KOPT-K1 (cell line): ENCODE measurements around the gene PHC1.
"Not testable (repeated sequence)": the region's sequence is repeated elsewhere in the genome, so short reads cannot be mapped to it uniquely, and the experiment has no call there.

ENCODE experiments used
- H3K27ac ChIP-seq: fragments of 200-600 bp; sonication (generic); 2 replicates; pipeline ENCODE4 v1.5.1; 2016; ENCODE audit warnings: antibody characterized with exemption, mild to moderate bottlenecking, low read depth, low read length; ENCODE audit not compliant: poor library complexity, severe bottlenecking
- H3K36me3 ChIP-seq: fragments of 200-600 bp; sonication (generic); 2 replicates; pipeline ENCODE4 v1.5.1; 2017; ENCODE audit warnings: antibody characterized with exemption, mild to moderate bottlenecking, low read length, moderate library complexity; ENCODE audit not compliant: insufficient read depth
- H3K9me3 ChIP-seq: fragments of 200-600 bp; sonication (generic); 2 replicates; pipeline ENCODE4 v1.5.1; 2017; ENCODE audit warnings: antibody characterized with exemption, low read length, mild to moderate bottlenecking; ENCODE audit not compliant: insufficient read depth, poor library complexity, severe bottlenecking

PHC1 gene

GRCh38 chr12:8902703-8903102, 11.6 kb upstream of the PHC1 start:
- peaks cover 11% of the 10 kb centered on the region for H3K9me3 ChIP-seq
- H3K36me3 ChIP-seq, H3K27ac ChIP-seq: not testable (repeated sequence)

GRCh38 chr12:8903646-8904045, 10.7 kb upstream of the PHC1 start:
- Histone ChIP-seq H3K9me3 (peaks cover 11% of the 10 kb centered on the region), H3K36me3 (no peaks in the 10 kb centered on the region), H3K27ac (no peak overlapping the region)

- Histone ChIP-seq H3K36me3 (no peaks in the 10 kb centered on the region), H3K27ac (no peak overlapping the region), H3K9me3 (peaks cover 11% of the 10 kb centered on the region)
Observed at GRCh38 chr12:8904665-8905064, 9.6 kb upstream of the PHC1 start.

- Histone ChIP-seq H3K36me3 (no peaks in the 10 kb centered on the region), H3K9me3 (peaks cover 11% of the 10 kb centered on the region), H3K27ac (no peak overlapping the region)
Observed at GRCh38 chr12:8905546-8905945, 8.8 kb upstream of the PHC1 start.

GRCh38 chr12:8906266-8907180, 7.8 kb upstream of the PHC1 start:
- Histone ChIP-seq H3K27ac (no peak overlapping the region), H3K9me3 (peaks cover 2% of the 10 kb centered on the region), H3K36me3 (no peaks in the 10 kb centered on the region)

GRCh38 chr12:8907513-8907912, 6.8 kb upstream of the PHC1 start:
- H3K36me3 ChIP-seq: no peaks in the 10 kb centered on the region
- H3K27ac ChIP-seq: no peak overlapping the region
- no peaks in the 10 kb centered on the region for H3K9me3 ChIP-seq

- no peaks in the 10 kb centered on the region for H3K36me3 ChIP-seq
- H3K9me3 ChIP-seq: no peaks in the 10 kb centered on the region
- no peak overlapping the region for H3K27ac ChIP-seq
Observed at GRCh38 chr12:8909752-8910151, 4.6 kb upstream of the PHC1 start.

GRCh38 chr12:8911606-8912268, 2.6 kb upstream of the PHC1 start:
- no peaks in the 10 kb centered on the region for H3K9me3 ChIP-seq
- H3K27ac ChIP-seq: no peak overlapping the region
- no peaks in the 10 kb centered on the region for H3K36me3 ChIP-seq

- H3K9me3 ChIP-seq: no peaks in the 10 kb centered on the region
- no peak overlapping the region for H3K27ac ChIP-seq
- no peaks in the 10 kb centered on the region for H3K36me3 ChIP-seq
Observed at GRCh38 chr12:8912914-8913313, 1.4 kb upstream of the PHC1 start.

- Histone ChIP-seq H3K36me3 (peaks cover 5% of the 10 kb centered on the region), H3K27ac (peak overlapping the region; percentile 68), H3K9me3 (no peaks in the 10 kb centered on the region)
Observed at GRCh38 chr12:8913702-8914032, 642 bp upstream of the PHC1 start.

GRCh38 chr12:8914716-8915526, 612 bp downstream of the PHC1 start:
- H3K27ac ChIP-seq: peak overlapping the region; percentile 68
- H3K36me3 ChIP-seq: peaks cover 17% of the 10 kb centered on the region
- H3K9me3 ChIP-seq: no peaks in the 10 kb centered on the region

- Histone ChIP-seq H3K36me3 (peaks cover 26% of the 10 kb centered on the region), H3K27ac (no peak overlapping the region), H3K9me3 (no peaks in the 10 kb centered on the region)
Observed at GRCh38 chr12:8916154-8916553, 1.8 kb downstream of the PHC1 start.

- no peaks in the 10 kb centered on the region for H3K9me3 ChIP-seq
- peaks cover 35% of the 10 kb centered on the region for H3K36me3 ChIP-seq
- no peak overlapping the region for H3K27ac ChIP-seq
Observed at GRCh38 chr12:8917031-8917430, 2.7 kb downstream of the PHC1 start.

- no peaks in the 10 kb centered on the region for H3K9me3 ChIP-seq
- peaks cover 41% of the 10 kb centered on the region for H3K36me3 ChIP-seq
- H3K27ac ChIP-seq: no peak overlapping the region
Observed at GRCh38 chr12:8917751-8918150, 3.4 kb downstream of the PHC1 start.

GRCh38 chr12:8919643-8920042, 5.3 kb downstream of the PHC1 start:
- not testable (repeated sequence) for H3K9me3 ChIP-seq, H3K27ac ChIP-seq
- peaks cover 48% of the 10 kb centered on the region for H3K36me3 ChIP-seq
